ENCODE results near the gene ACY1.

Gene ACY1

DNA sequence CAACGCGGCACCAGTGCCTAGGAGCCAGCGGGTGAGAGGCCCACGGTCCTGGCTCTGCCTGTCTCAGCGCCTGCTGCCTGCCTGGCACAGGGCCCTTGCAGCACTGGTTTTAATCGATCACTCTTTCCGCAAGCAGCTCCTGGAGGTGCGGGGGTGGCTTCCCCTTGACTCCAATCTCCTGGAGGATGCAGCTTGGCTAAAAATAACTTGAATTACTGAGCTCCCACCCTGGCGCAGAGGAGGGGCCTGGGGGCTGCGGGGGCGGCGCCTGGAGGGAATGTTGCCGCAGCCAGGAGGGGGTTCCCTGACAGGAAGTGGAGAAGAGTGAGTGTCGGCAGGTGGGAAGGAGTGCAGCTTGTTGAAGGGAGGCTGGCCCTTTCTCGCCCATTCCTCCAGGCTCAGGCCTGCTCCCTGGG lies 22.2 kb downstream of the ACY1 start:
- peak; percentile 61 for DNase-seq (ENCODE audit: low spot score)

DNA sequence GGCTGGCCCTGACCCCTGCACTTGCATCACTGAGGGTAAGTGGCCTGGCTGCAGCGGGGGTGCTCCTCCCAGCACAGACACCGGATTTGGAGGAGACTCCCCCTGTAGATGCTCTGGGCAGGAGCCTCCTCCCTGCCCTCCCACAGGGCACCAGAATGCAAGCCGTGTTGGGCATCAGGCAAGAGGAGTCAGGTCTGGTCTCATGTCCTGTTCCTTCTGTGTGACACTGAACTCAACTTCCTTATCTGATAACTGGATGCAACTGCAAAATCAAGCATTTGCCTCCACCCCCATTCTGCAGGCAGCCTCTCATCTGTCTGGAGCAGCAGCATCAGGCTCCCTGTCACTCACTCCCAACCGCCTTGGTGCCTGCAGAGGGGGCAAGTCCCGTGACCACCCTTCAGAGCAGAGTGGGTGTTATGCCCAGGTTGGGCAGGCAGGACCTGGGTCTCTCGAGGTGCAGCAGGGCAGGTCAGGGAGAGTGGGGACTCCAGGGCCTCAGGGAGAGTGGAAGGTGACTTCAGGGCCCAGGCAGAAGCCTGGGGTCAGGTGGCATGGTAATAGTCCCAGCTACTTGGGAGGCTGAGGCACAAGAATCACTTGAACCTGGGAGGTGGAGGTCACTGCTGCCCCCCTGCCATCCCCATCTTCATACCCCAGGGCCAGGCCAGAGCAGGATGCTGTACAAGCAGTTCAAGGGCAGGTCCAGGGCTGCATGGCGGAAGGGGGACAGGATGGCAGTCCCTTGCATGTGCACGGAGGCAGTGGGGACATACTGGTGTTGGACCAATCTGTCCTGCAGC lies 22.9 kb downstream of the ACY1 start:
- no peak for DNase-seq (ENCODE audit: low spot score)

GRCh38 chr3:52006820-52007133 lies 23.4 kb downstream of the ACY1 start:
- no peak for DNase-seq (ENCODE audit: low spot score)

DNA sequence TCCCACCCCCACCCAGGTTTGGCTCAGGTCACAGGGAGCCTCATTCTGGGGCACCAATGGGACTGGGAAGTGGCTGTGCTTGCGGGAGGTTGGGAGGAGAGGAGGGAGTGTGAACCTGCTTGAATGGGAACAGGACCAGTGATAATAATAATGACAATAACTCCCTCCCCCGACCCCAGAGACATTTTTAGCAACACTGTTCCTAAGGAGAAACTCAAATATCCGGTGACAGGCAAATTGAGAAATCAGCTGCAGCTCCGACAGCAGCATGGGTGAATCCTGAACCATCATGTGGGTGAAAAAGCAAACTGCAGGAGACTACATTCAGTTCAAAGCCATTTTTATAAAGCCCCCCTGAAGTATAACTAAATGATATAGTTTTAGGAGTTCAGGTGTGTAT lies 24.0 kb downstream of the ACY1 start:
- no peak for DNase-seq (ENCODE audit: low spot score)

GRCh38 chr3:52010431-52010830 lies 27.1 kb downstream of the ACY1 start:
- no peak for DNase-seq (ENCODE audit: low spot score)

DNA sequence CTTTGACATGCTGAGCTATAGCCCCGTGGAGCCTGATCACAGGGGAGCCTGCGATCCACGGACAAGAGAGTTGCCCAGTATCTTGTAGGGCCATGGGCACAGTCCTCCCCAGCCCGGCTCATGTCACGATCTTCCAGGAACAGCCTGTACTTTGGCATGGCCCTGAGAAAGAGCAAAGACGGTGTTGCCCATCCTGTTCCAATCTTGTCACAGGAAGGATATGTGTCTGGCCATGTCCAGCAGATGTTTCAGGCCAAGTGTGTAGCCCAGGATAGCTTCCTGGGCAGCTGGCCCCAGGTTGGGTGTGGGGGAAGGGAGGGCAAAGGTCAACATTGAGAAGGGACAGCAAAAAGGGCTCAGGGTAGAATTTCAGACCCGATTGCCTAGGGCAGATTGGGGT lies 29.4 kb downstream of the ACY1 start:
- DNase-seq (ENCODE audit: low spot score): no peak

GRCh38 chr3:52013802-52014598 lies 30.7 kb downstream of the ACY1 start:
- DNase-seq (ENCODE audit: low spot score): no peak

- DNase-seq (ENCODE audit: low spot score): peak; percentile 33
Measured at GRCh38 chr3:52014613-52015012, 31.3 kb downstream of the ACY1 start.

GRCh38 chr3:52015438-52016228 lies 32.3 kb downstream of the ACY1 start:
- no peak for DNase-seq (ENCODE audit: low spot score)

GRCh38 chr3:52017586-52017985 lies 34.3 kb downstream of the ACY1 start:
- DNase-seq (ENCODE audit: low spot score): no peak

GRCh38 chr3:52018319-52019000 lies 35.1 kb downstream of the ACY1 start:
- no peak for DNase-seq (ENCODE audit: low spot score)

DNA sequence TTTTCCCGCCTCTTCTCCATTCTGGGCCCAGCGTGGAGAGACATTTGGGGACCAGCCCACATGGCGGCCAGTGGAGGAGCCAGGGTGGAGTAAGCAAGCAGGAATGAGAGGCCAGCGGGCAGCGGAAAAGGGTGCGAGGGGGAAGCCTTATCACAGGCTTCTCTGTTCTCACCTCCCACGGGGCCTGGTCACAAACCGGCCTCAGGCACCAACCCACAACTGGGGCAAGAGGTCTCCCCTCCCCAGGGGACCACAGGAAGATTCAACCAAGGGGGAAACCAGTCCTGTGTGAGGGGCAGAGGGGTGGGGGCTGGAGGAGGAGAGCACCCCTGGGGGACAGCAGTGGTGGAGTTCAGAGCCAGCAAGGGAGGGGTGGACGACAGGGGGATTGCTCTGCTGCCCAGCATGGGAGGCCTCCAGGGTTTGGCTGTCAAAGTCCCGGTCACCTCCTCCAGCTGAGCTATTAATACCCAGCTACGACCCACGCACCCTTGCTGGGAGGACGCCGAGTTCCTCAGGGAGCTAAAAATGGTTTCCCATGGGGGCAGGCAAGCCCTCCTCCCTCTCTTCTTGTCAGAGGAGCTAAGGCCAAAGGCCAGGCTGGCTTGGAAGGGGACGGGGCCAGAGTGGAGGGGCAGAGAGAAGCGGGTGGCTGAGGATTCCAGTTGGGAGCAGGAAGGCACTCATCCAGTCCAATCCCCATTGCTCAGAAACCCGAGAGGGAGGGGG lies 36.2 kb downstream of the ACY1 start:
- no peak for DNase-seq (ENCODE audit: low spot score)

GRCh38 chr3:52020796-52021195 lies 37.5 kb downstream of the ACY1 start:
- DNase-seq (ENCODE audit: low spot score): no peak

GRCh38 chr3:52021489-52022268 lies 38.3 kb downstream of the ACY1 start:
- DNase-seq (ENCODE audit: low spot score): no peak

GRCh38 chr3:52022323-52023100 lies 39.2 kb downstream of the ACY1 start:
- DNase-seq (ENCODE audit: low spot score): peak; percentile 59

DNA sequence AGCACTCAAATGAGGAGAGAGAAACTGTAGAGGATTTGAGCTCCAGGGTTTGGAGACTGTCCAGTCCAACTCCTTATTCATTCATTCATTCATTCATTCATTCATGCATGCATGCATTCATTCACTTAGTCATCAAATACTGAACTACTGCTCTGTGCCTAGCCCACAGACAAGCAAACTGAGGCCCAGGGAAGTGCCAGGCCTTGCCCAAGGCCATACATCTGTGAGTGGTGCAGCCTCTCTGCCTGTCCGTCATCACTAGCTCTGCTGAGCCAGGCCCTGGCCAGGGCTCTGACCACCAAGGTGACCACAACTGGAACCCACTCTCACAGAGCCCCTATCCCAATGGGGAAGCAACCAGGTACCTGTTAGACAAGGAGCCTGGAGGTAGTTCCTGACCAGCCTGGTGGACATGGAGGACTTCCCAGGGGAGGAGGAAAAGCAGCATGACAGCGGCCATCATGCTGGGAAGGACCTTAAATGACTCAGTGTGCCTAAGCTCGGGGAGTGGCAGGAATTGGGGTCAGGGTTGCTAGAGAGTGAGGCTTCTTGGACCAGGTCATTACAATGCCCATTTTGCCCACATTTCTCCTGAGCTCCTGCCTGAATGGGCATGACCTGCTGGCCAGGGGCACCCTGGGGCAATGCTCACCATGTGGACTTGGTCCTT lies 39.9 kb downstream of the ACY1 start:
- DNase-seq (ENCODE audit: low spot score): no peak

DNA sequence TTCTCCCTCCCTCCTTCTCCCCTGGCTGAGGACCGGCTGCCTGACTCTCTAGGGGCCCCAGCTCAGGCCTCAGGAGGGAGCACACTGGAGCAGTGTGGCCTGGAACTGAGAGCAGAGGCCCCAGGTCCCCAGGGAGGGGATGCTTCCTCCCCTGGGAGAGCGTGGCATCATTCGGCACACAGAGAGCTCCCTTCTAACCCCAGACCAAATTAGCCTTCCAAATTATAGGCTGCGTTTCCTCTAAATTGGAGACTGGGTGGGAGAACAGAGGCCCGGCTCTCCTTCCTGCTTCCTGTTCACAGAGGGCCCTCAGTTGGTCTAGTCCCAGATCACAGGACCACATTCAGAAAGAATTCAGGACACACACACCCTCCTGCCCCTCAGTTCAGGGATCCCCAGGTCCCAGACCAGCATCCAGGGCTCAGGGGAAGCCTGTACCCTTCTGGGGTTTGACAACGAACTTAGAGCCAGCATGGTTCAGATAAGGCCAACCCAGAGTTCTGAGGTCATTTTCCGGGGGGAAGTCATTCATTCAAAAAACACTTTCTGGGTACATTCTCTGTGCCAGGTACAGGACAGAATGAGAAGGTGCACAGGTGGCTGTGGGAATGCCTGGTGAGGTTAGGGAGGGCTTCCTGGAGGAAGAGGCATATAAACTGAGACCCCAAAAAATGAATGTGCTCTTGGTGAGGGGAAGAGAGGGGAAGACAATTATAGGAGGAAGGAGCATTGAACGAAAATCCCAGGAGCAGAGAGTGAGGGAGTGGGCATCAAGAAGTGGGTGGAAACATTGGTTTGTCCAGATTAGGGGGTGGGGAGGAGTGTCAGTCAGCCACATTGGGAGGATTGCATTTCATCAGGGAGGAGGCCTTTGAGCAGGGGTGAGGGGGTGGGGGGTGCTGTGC lies 40.8 kb downstream of the ACY1 start:
- DNase-seq (ENCODE audit: low spot score): no peak

DNA sequence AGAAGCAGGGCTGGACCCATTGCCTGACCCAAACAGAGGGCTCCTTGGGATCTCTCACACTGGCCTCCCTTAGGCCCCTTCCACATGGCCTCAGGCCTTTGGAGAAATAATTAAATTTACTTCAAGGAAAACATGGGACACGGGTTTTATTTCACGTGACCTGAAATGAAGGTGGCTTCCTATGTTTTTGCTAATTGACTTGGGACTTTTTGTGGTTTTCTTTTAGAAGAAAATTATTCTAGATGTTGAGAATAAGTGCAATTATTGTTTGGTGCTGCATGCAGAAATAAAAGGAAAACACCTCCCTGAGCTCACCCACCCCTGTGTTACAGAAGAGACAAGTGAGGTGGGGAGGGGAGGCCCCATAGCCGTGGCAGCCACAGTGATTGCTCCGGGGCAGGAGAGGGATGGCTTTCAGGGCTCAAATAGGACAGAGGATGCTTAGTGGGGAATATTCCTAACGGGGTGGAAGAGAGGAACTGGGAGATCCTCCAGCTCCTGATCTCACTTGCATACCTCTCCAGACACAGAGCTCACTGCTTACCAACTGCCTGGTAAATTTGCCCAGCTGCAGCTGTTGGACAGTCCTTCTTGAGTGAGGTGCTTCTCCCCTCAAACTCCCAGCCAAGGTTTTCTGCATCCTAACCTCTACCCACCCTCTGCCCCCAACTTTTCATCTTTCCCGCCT lies 41.6 kb downstream of the ACY1 start:
- DNase-seq (ENCODE audit: low spot score): no peak

All from AG08396 (cell line).